ENCODE results near the gene DPY30.

DPY30 gene

DNA sequence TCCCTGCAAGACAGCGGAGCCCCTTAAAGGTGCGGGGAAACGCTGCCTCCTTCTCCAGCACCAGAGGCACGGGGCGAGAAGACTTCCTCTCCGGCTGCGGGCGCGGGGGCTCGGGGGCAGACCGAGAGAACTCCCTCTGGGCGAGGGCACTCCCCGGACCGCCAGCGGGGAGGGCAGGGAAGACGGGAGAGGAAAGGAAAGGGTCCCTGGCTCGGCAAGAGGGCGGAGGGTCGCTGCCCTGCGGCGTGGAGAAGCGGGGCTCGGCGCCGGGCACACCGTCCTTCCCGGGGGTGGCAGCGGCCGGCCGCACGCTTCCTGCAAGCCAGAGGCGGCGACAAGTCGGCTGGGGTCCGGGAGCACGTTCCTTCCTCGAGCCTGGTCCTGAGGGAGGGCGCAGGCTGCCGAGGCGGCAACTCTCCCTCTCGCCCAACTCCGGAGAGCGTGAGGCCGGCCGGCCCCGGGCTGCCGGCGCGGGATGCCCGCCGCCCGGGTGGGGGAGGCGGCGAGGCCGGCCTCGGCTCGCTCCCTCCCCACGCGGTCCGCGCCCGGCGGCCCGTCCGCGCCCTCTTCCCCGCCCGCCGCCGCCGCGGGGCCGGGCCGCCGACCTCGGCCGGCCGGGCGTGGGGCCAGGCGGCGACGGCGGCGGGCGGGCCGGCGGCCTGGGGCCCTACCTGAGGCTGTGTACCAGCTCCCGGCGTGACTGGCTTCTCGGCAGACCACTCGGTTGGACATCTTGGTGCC lies 29.9 kb downstream of the DPY30 start:
- peak; percentile 22 for DNase-seq (ENCODE audit: low read depth)

DNA sequence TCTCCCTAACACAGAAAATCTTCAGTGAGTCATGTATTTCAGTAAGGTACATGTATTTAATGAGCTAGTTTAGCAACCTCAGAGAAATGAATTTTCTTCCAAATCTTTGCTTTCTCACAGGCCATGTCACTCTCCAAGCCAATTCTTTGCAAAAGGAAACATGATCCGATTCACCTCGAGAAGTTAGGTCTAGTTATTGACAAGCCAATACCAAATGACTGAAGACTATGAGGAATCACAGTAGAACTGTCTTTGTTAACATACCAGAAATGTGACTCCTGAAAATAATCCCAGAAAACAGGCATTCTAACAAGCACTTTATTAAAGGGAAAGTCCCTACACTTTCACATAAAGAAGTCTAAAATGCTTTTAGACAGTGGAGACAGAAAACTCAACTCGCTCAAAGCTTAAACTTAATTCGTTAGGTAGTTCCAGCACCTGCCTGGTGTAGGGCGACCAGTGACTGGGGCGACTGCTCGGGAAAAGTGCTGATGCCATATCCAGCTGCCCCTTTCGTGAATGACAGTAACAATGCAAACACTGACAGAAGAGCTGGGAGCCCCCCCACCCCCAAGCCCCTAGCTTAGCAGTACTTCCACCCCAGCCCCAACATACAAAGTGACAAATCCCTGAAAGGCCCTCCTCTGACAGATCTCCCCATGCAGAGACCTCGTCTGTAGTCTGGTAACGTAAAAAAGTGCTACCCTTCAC lies 30.6 kb downstream of the DPY30 start:
- peak; percentile 1 for DNase-seq (ENCODE audit: low read depth)

DNA sequence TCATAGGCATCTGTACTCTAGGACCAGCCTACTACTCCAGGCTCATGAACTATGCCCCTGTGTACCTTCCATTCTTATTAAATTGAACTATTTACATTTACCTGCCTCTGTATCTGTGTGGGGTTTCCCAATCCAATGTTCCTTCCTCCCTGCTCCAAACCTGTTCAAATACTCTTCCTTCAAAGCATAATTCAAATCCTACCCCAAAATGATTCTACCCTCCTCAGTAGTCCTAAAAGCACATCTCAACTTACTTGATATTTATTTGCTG lies 32.5 kb downstream of the DPY30 start:
- no peak for DNase-seq (ENCODE audit: low read depth)

DNA sequence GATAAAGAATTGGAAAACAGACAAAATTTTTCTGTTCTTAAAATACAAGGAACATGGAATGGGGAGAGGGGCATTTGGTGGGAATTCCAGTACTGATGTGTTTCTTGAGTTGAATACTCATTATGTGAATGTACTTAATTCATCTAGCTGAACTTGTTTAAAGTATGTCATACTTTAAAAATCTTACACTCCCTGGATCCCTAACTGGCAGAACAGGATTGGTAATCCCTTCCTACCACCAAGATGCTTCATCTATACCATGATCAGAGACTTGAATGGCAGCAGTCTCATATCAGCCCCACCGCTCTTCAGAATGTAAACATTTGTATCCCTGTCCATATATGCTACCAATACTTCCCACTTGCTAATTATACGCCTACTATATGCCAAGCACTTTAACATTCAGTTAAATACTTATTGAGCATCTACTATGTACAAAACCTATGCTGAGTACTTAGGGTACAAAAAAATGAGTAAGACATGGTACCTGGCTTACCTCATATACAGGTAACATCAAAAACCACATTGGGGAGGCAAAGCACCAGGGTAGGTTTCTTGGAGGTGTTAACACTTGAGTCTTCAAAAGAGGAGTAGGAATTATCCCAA lies 34.1 kb downstream of the DPY30 start:
- no peak for DNase-seq (ENCODE audit: low read depth)

DNA sequence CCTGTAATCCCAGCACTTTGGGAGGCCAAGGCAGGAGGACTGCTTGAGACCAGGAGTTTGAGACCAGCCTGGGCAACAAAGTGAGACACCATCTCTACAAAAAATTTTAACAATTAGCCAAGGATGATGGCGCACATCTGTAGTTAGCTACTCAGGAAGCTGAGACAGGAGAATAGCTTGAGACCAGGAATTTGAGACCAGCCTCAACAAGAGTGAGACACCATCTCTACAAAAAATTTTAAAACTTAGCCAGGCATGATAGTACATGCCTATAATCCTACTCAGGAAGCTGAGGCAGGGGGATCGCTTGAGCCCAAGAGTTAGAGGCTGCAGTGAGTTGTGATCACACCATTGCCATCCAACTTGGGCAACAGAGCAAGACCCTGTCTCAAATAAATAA lies 35.8 kb downstream of the DPY30 start:
- DNase-seq (ENCODE audit: low read depth) = no peak

DNA sequence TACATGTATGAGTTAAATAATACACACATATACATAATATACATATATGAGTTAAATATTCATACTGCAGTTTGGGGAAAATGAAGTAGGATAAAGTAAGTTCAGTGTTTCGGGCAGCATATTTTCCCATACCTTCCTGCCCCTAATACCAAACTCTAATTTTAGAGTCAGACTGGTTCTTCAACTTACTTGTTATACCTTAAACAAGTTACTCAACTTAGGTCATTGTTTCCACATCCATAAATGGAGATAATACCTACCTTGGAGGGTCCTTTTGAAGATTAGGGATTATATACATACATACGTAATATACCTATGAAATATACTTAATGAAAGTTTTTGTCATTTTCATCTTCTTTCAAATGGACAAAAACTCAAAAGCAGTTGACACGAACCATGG lies 37.2 kb downstream of the DPY30 start:
- no peak for DNase-seq (ENCODE audit: low read depth)

DNA sequence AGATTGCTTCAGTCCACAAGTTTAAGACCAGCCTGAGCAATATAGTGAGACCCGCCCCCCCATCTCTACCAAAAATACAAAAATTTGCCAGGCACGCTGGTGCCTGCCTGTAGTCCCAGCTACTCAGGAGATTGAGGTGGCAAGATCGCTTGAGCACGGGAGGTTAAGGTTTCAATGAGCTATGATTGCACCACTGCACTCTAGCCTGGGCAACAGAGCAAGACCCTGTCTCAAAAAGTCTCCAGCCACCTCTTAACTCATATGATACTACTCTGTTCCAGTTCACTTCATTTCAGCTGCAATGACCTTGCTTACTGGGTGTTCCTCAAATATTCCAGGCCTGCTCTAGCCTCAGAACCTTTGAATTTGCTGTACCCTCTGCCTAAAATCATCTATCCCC lies 40.2 kb downstream of the DPY30 start:
- no peak for DNase-seq (ENCODE audit: low read depth)

DNA sequence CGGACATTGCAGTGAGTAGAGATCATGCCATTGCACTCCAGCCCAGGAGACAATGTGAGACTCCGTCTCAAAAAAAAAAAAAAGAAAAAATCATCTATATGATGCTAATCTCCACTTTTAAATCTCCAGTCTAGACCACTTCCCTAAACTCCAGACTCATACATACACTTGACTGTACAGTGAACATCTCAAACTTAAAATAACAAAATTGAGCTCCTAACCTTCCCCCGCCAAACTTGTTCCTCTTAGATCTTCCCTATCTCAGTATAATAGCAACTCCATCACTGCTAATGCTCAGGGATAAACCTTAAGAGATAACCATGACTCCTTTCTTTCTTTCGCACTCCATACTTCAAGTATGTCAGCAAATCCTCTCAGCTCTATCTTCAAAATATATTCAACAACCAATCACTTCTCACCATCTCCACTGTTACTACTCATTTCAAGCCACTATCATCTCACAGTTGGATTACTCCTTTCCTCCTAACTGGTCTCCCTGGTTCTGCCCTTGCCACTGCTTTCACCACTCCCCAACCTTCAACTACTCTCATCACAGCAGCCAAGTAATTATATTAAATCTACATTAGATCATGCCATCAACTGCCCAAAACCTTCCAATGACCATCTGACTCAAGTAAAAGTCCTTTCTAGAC lies 40.7 kb downstream of the DPY30 start:
- DNase-seq (ENCODE audit: low read depth) = no peak

DNA sequence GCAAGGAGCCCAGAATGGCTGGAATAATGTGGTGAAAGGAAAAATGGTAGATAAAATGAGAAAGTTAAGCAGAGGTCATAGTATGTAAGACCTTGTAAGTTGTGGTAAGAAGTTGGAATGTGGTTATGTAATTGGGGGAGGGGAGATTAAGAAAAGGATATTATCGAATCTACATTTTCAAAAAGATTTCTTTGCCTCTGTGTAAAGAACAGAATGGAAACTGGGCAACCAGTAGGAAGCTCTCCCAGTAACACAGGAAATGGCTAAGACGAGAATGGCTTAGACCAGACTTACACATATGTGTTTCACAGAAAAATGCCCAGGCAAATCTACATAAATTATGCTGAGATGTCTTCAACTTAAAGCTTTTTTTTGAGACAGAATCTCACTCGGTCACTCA lies 42.0 kb downstream of the DPY30 start:
- DNase-seq (ENCODE audit: low read depth) = no peak

DNA sequence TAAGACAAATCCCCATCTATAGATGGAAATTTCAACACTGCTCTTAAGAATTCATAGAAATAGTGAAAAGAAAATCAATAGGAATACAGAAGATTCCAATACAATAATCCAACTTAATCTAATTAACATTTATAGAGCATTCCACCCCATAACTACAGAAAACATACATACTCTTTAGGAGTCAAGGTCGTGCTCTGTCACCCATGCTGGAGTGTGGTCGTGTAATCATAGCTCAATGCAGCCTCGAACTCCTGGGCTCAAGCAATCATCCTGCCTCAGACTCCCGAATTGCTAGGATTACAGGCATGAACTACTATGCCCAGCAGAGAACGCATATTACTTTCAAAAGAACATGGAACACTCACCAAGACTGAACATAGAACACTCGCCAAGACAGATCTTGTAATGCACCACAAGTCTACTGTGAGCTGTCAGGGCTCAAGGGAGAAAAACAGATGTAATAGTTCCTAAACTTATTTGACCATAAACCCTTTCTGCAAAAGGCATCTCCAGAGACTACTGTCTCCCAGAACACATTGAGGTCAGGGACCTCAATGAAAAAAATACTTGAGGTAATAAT lies 42.9 kb downstream of the DPY30 start:
- DNase-seq (ENCODE audit: low read depth) = no peak

DNA sequence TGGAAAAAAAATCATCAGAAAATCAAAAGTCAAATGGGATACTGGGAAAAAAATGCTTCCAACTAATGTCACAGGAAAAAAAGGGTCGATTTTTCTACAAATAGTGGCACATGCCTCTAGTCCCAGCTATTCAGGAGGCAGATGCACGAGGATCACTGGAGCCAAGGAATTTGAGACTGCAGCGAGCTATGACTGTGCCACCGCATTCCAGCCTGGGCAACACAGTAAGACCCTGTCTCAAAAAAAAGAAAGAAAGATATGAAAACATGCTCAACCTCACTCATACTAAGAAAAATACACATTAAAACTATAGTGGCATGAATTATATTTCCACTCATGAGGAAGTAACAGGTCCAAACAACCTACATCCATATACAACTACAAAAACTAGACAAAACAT lies 46.7 kb downstream of the DPY30 start:
- DNase-seq (ENCODE audit: low read depth) = no peak

DNA sequence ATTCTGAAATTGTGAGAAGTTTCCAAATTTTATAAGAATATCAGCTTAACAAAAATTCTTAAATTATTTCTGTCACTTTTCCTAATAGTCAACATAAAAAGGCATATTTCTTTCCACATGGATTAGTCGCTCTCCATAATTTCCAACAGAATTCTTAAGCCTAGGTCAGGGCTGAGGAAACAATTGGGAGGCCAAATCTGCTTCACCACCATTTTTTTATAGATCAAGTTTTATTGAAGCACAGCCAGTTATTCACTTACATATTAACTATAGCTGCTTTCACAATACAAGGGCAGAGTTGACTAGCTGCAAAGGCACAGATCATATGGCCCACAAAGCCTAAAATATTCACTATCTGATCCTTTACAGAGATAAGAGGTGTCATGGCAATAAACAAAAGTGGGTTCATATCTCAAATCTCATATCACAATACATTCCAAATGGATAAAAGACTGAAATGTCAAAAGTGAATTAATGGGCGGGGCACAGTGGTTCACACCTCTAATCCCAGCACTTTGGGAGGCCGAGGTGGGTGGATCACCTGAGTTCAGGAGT lies 47.5 kb downstream of the DPY30 start:
- no peak for DNase-seq (ENCODE audit: low read depth)

DNA sequence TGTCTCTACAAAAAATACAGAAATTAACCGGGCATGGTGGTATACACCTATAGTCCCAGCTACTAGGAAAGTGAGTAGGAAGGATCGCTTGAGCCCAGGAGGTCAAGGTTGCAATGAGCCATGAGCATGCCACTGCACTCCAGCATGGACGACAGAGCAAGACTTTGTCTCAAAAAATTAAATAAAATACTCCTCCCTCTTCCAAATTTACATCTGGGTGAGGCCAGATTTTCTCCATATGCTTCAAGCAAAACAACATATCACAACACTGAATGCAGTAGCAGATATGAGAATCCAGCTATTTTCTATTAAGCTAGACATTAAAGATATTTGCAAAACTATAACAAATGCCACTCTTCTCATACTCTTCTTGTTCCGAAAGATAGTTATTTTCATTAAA lies 49.7 kb downstream of the DPY30 start:
- DNase-seq (ENCODE audit: low read depth) = no peak

DNA sequence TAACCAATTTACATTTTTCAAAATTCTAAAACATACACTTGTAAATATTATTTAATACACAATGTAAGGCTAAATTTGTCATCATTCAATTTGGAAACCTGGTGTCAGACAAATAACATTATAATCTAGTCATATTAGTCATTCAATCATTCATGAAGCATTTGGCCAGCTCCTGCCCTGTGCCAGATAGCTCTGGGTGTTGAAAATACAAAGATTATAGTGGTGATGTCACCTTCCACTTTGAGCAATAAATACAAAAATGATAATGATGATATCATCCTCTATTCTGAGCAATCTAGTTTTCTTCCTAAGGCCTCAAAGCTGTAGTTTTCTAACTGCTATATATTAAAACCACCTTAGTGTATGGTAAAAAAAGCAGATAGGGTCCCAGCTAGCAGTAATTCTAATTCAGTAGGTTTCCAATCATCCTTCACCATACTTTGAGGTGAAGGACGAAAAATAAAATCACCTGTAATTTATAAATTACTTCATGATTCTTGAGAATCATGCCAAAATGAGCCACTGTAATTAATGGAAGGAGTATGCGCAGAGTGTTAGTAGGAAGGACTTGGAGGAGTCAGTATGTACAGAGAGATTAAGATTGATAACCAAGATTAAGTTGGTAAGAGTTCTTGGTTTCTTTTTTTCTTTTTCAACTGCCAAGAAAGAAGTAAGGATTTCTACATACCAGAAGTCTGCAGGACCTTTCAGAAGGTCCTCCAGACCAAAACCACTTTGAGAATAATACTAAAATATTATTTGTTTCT lies 52.0 kb downstream of the DPY30 start:
- DNase-seq (ENCODE audit: low read depth) = no peak

DNA sequence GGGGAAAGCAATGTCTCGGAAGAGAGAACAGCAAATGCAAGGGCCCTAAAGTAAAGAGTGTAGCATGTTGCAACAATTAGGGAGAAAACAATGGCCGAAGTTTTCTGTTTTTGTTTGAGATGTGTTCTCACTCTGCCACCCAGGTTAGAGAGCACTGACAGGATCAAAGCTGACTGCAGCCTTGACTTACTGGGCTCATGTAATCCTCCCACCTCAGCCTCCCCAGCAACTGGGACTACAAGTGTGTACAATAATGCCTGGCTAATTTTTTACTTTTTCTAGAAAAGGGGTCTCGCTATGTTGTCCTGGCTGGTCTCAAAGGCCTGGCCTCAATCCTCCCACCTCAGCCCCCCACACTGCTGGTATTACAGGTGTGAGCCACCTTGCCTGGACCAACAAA lies 52.7 kb downstream of the DPY30 start:
- DNase-seq (ENCODE audit: low read depth) = no peak

DNA sequence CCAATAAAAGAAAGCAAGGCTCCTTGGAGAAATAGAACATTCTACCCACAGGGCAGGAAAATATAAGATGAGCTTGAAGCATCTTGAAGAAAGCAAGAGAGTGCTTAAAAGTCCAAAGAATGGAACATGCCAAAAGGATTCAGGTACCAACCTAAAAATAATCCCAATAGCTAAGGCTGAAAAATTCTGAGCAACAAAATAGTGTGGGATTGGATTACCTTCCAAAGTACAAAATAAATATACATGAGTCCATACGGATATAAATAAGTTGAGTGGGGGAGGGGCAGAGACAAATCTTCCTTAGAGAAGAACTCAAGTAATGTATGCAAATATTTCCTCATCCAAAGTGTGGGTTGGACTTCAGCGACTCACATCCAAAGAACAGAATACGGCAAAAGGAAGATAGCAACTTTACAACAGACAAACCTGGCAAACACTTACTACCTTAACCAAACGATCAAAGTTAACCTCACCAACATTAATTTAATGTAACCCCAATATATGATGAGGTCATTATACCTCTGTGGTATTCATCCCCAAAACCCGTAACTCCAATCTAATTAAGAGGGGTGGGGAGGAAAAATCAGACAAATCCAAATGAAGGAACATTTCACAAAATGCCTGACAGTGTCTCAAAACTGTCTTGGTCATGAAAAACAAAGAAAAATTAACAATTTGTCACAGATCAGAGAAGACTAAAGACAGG lies 55.7 kb downstream of the DPY30 start:
- DNase-seq (ENCODE audit: low read depth) = no peak

DNA sequence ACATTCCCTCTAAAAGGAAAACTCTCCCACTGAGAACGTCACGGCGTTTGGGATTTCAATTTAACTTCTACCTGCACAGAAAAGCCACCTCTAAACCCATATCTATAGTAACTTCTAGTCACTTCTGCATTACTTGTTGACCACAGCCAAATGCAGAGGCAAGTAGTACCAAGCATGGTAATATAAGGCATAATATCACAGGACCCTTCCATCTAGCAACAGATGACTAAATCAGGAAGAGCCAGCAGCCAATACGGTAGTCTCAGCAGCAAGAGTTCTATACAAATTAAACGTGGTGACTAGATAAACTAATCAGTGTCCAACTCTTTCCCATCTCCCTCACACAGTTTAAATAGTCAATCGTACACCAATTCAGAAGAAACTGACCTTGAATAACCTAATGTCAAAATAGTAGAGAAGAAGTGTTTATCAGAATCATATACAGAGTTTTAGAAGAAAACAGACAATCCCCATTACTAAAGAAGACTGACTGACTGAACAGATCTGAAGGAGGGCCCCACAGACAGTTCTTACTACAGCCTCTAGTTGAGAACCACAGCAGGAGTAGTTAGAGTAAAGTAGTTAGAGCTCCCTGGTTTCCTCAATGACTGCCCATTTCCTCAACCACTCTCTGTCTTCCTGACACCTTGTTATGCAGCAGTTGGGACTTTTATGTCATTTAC lies 58.8 kb downstream of the DPY30 start:
- DNase-seq (ENCODE audit: low read depth) = no peak

DNA sequence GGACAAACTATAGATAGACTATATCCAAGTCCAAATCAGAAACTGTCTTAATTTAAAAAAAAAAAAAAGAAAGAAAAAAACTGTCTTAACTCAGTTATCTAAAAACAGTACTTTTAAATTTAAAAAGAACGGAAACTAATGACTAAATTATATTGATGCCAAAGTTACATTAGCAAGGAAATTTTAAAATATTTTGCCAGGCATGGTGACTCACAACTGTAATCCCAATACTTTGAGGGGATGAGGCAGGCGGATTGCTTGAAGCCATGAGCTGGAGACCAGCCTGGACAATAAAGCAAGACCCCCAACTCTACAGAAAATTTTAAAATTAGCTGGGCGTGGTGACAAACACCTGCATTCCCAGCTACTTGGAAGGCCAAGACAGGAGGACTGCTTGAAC lies 59.6 kb downstream of the DPY30 start:
- no peak for DNase-seq (ENCODE audit: low read depth)

DNA sequence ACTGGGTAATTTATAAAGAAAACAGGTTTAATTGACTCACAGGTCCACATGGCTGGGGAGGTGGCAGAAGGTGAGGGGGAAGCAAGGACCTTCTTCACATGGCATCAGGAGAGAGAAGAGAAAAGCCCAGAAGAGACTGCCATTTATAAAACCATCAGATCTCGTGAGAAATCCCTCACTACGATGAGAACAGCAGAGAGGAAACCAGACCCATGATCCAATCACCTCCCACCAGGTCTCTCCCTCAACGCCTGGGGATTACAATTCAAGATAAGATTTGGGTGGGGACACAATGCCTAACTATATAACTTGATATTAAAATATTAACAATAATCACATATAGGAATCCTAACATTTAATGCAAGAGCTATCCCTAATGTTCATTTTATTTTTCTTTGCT lies 60.6 kb downstream of the DPY30 start:
- DNase-seq (ENCODE audit: low read depth) = no peak

DNA sequence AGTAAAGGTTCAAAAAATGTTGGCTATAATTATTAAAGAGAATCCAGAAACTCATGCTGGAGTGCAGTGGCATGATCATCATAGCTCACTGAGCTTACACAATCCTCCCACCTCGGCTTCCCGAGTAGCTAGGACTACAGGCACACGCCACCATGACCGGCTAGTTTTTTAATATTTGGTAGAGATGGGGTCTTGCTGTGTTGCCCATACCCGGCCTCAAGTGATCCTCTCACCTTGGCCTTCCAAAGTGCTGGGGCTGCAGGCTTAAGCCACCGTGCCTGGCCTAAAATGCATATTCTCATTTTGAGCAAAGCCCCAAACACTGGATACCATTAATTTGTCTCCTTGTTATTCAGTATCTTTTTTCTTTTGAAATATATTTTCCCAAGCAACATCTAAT lies 61.2 kb downstream of the DPY30 start:
- no peak for DNase-seq (ENCODE audit: low read depth)
